HG02884 (cell line): ENCODE measurements around the gene TTLL11.

ENCODE experiments used
- ATAC-seq: cut with Tn5 transposase; IDR thresholded peaks from one replicate; pipeline ENCODE4 v1.9.1; 2021; ENCODE audit warnings: mild to moderate bottlenecking, moderate library complexity; ENCODE audit not compliant: unreplicated experiment

TTLL11 gene

GRCh38 chr9:121840838-121841760 is 252.0 kb downstream of the TTLL11 start:
- no peak for ATAC-seq

- ATAC-seq: peak; percentile 90
Observed at GRCh38 chr9:121839726-121840500, 253.2 kb downstream of the TTLL11 start.

- no peak for ATAC-seq
Observed at GRCh38 chr9:121838746-121839669, 254.1 kb downstream of the TTLL11 start.

- no peak for ATAC-seq
Observed at GRCh38 chr9:121837113-121837961, 255.8 kb downstream of the TTLL11 start.

GRCh38 chr9:121836366-121836885 is 256.7 kb downstream of the TTLL11 start:
- no peak for ATAC-seq

GRCh38 chr9:121835587-121836365 is 257.3 kb downstream of the TTLL11 start:
- ATAC-seq: no peak

- no peak for ATAC-seq
Observed at GRCh38 chr9:121833061-121833460, 260.0 kb downstream of the TTLL11 start.

GRCh38 chr9:121831869-121832268 is 261.2 kb downstream of the TTLL11 start:
- ATAC-seq: no peak

GRCh38 chr9:121830441-121831140 is 262.5 kb downstream of the TTLL11 start:
- ATAC-seq: no peak

GRCh38 chr9:121827251-121827967 is 265.7 kb downstream of the TTLL11 start:
- ATAC-seq: no peak

GRCh38 chr9:121826711-121827110 is 266.4 kb downstream of the TTLL11 start:
- ATAC-seq: no peak

GRCh38 chr9:121825031-121825691 is 267.9 kb downstream of the TTLL11 start:
- no peak for ATAC-seq

- no peak for ATAC-seq
Observed at GRCh38 chr9:121824651-121825030, 268.5 kb downstream of the TTLL11 start.

- no peak for ATAC-seq
Observed at GRCh38 chr9:121823451-121824169, 269.5 kb downstream of the TTLL11 start.

- no peak for ATAC-seq
Observed at GRCh38 chr9:121822093-121823085, 270.7 kb downstream of the TTLL11 start.
